Measurements from ENCODE around the gene NADSYN1.

The NADSYN1 gene

GRCh38 chr11:71433648-71434450 is 19.2 kb upstream of the NADSYN1 start:
- DNase-seq (ENCODE audit: low read depth, low spot score) = no peak

- DNase-seq (ENCODE audit: low read depth, low spot score) = no peak
Measured at GRCh38 chr11:71434576-71435130, 18.4 kb upstream of the NADSYN1 start.

GRCh38 chr11:71435278-71435951 is 17.6 kb upstream of the NADSYN1 start:
- DNase-seq (ENCODE audit: low read depth, low spot score) = no peak

- DNase-seq (ENCODE audit: low read depth, low spot score) = no peak
Measured at GRCh38 chr11:71436861-71437260, 16.1 kb upstream of the NADSYN1 start.

GRCh38 chr11:71437399-71437798 is 15.6 kb upstream of the NADSYN1 start:
- DNase-seq (ENCODE audit: low read depth, low spot score) = no peak

GRCh38 chr11:71437879-71438278 is 15.1 kb upstream of the NADSYN1 start:
- DNase-seq (ENCODE audit: low read depth, low spot score) = no peak

GRCh38 chr11:71438650-71439049 is 14.4 kb upstream of the NADSYN1 start:
- DNase-seq (ENCODE audit: low read depth, low spot score) = no peak

- no peak for DNase-seq (ENCODE audit: low read depth, low spot score)
Measured at GRCh38 chr11:71440021-71440755, 12.8 kb upstream of the NADSYN1 start.

- DNase-seq (ENCODE audit: low read depth, low spot score) = no peak
Measured at GRCh38 chr11:71441251-71441650, 11.8 kb upstream of the NADSYN1 start.

- DNase-seq (ENCODE audit: low read depth, low spot score) = no peak
Measured at GRCh38 chr11:71442123-71442522, 10.9 kb upstream of the NADSYN1 start.

- no peak for DNase-seq (ENCODE audit: low read depth, low spot score)
Measured at GRCh38 chr11:71442880-71443279, 10.1 kb upstream of the NADSYN1 start.

- DNase-seq (ENCODE audit: low read depth, low spot score) = no peak
Measured at GRCh38 chr11:71443736-71444445, 9.1 kb upstream of the NADSYN1 start.

- DNase-seq (ENCODE audit: low read depth, low spot score) = no peak
Measured at GRCh38 chr11:71444811-71445210, 8.2 kb upstream of the NADSYN1 start.

- no peak for DNase-seq (ENCODE audit: low read depth, low spot score)
Measured at GRCh38 chr11:71446150-71446549, 6.9 kb upstream of the NADSYN1 start.

- peak; percentile 45 for DNase-seq (ENCODE audit: low read depth, low spot score)
Measured at GRCh38 chr11:71446942-71447688, 5.9 kb upstream of the NADSYN1 start.

- DNase-seq (ENCODE audit: low read depth, low spot score) = peak; percentile 39
Measured at GRCh38 chr11:71447791-71448256, 5.2 kb upstream of the NADSYN1 start.

- peak; percentile 99 for DNase-seq (ENCODE audit: low read depth, low spot score)
Measured at GRCh38 chr11:71448257-71449171, 4.5 kb upstream of the NADSYN1 start, which contains the start of gene DHCR7. Gene DHCR7 (minus strand): TSS chr11:71448393. CDS start chr11:71444952, 3,441 bp downstream.

- no peak for DNase-seq (ENCODE audit: low read depth, low spot score)
Measured at GRCh38 chr11:71449596-71449995, 3.4 kb upstream of the NADSYN1 start.

- DNase-seq (ENCODE audit: low read depth, low spot score) = no peak
Measured at GRCh38 chr11:71450507-71450906, 2.5 kb upstream of the NADSYN1 start.
